HUES6 (cell line): ENCODE data around the gene APOB.

Experiments used
- H3K27ac ChIP-seq: 2 replicates; pipeline ENCODE4 v1.7.0; 2013; ENCODE audit warnings: low read depth, mild to moderate bottlenecking, low read length, inconsistent platforms
- H3K27me3 ChIP-seq: 2 replicates; pipeline ENCODE4 v1.6.1; 2013; ENCODE audit warnings: low read length; ENCODE audit not compliant: control insufficient read depth, insufficient read depth
- H3K36me3 ChIP-seq: 2 replicates; pipeline ENCODE4 v1.6.1; 2013; ENCODE audit warnings: low read length; ENCODE audit not compliant: control insufficient read depth, insufficient read depth
- H3K4me1 ChIP-seq: 2 replicates; pipeline ENCODE4 v1.6.1; 2013; ENCODE audit warnings: low read length; ENCODE audit not compliant: control insufficient read depth, insufficient read depth
- H3K4me3 ChIP-seq: 2 replicates; pipeline ENCODE4 v1.5.1; 2013; ENCODE audit warnings: low read depth, low read length
- H3K9ac ChIP-seq: one replicate; pipeline ENCODE4 v1.6.1; 2013; ENCODE audit warnings: mild to moderate bottlenecking, low read length
- H3K9me3 ChIP-seq: 2 replicates; pipeline ENCODE4 v1.6.1; 2013; ENCODE audit warnings: low read depth, low read length; ENCODE audit not compliant: control insufficient read depth, insufficient read depth

Gene APOB, protein sequence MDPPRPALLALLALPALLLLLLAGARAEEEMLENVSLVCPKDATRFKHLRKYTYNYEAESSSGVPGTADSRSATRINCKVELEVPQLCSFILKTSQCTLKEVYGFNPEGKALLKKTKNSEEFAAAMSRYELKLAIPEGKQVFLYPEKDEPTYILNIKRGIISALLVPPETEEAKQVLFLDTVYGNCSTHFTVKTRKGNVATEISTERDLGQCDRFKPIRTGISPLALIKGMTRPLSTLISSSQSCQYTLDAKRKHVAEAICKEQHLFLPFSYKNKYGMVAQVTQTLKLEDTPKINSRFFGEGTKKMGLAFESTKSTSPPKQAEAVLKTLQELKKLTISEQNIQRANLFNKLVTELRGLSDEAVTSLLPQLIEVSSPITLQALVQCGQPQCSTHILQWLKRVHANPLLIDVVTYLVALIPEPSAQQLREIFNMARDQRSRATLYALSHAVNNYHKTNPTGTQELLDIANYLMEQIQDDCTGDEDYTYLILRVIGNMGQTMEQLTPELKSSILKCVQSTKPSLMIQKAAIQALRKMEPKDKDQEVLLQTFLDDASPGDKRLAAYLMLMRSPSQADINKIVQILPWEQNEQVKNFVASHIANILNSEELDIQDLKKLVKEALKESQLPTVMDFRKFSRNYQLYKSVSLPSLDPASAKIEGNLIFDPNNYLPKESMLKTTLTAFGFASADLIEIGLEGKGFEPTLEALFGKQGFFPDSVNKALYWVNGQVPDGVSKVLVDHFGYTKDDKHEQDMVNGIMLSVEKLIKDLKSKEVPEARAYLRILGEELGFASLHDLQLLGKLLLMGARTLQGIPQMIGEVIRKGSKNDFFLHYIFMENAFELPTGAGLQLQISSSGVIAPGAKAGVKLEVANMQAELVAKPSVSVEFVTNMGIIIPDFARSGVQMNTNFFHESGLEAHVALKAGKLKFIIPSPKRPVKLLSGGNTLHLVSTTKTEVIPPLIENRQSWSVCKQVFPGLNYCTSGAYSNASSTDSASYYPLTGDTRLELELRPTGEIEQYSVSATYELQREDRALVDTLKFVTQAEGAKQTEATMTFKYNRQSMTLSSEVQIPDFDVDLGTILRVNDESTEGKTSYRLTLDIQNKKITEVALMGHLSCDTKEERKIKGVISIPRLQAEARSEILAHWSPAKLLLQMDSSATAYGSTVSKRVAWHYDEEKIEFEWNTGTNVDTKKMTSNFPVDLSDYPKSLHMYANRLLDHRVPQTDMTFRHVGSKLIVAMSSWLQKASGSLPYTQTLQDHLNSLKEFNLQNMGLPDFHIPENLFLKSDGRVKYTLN (N-terminal part only)

DNA sequence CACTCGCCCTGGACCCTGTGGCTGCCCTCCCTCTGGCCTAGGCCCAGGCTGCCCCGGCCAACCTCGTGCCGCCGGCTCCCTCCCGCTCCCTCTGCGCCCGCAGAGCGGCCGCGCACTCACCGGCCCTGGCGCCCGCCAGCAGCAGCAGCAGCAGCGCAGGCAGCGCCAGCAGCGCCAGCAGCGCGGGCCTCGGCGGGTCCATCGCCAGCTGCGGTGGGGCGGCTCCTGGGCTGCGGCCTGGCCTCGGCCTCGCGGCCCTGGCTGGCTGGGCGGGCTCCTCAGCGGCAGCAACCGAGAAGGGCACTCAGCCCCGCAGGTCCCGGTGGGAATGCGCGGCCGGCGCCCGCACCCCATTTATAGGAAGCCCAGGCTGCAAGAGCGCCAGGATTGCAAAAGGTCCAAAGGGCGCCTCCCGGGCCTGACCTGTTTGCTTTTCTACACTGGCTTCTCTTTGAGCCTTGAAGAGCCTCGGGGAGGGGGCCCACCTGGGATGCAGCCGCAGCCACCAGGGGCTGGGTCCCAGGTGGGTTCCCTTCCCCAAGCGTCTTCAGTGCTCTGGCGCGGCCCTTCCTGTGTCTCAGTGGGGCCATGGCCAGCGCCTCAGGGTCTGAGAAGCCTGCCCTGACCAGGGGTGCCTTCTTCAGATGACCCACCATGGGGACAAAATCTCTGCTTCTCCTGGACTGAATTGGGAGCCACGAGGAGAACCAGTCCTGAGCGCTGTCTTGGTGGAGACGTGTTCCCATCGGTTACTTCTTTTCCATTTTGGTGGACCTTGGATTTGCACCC is at the start of gene APOB:
TSS of gene APOB (minus strand) at position 330 of the 789 bp plus-strand sequence. CDS start at position 202, 128 bp downstream.
- Histone ChIP-seq H3K27ac (no peak within 1 kb of the TSS), H3K4me1 (peaks cover 29% of the 10 kb centered on the region), H3K4me3 (peak within 1 kb of the TSS; percentile 68), H3K36me3 (no peaks in the 10 kb centered on the region), H3K9ac (peak within 1 kb of the TSS; percentile 14), H3K27me3 (peaks cover 18% of the 10 kb centered on the region), H3K9me3 (no peaks in the 10 kb centered on the region)

DNA sequence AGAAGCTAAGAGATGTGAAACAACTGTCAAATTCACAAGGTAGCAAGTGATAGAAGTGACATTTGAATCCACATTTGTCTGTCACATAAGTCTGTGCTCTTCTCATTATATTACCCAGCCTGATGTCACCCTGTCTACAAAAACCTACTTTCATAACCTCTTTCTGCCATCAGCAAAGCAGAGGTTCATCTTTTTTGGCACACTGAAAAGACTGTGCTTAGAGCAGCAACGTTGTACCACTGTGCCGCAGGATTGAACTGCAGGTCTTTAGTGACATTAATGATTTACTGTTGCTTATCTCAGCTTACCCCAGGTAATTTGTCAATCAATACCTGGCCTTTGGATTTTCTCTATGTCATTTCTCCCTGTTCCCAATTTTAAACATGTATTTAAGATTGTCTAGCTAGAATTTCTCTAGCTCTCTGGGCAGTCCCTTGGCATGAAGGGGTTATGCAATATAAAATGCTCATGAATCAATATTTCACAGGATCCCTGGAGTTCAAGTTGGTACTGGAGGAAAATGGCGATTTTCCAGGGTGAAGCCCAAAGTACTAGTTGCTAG is 48.5 kb upstream of the APOB start:
- H3K9ac ChIP-seq = no peak overlapping the region
- no peak overlapping the region for H3K4me3 ChIP-seq
- no peak overlapping the region for H3K27ac ChIP-seq
- H3K27me3 ChIP-seq = no peaks in the 10 kb centered on the region
- no peaks in the 10 kb centered on the region for H3K9me3 ChIP-seq
- H3K4me1 ChIP-seq = no peaks in the 10 kb centered on the region
- H3K36me3 ChIP-seq = no peaks in the 10 kb centered on the region

DNA sequence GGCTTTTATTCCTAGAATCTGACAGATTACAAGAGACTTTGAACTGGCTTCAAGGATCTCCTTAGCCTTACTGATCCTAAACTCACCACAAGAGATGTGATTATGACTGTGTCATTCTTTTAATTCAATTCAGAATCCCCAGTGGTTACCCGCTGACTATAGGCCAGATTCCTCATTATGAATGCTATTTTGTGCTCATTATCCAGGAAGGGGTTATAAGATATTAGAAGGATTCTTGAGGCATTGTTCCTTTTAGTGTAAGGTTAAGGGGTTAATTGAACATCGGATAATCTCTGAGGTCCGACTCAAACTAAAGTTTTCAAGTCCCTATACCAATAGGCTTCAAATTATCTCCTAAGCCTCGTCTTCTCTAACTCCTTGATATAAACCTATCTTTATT is 40.5 kb upstream of the APOB start:
- Histone ChIP-seq H3K4me1 (no peaks in the 10 kb centered on the region), H3K36me3 (no peaks in the 10 kb centered on the region), H3K9me3 (no peaks in the 10 kb centered on the region), H3K4me3 (no peak overlapping the region), H3K27me3 (no peaks in the 10 kb centered on the region), H3K27ac (no peak overlapping the region), H3K9ac (no peak overlapping the region)

DNA sequence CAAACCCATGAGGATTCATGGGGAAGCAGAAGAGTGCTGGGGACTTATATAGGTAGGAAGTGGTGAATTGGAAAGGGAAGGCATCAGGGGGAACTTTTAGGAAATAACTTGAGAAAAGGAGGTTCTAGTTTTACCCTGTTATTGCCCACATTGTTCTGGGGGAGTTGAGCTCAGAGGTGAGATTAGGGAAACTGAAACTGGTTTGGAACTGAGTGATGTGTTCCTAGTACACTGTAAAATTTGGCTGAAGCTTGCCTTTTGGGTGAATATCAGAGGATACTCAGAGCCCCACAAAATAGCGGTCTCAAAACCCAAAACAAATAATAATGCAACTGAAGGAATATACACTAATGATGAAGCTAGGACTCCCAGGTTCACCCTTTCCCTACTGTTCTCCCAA is 39.6 kb upstream of the APOB start:
- H3K9me3 ChIP-seq = no peaks in the 10 kb centered on the region
- H3K4me3 ChIP-seq = no peak overlapping the region
- no peaks in the 10 kb centered on the region for H3K36me3 ChIP-seq
- no peak overlapping the region for H3K27ac ChIP-seq
- H3K9ac ChIP-seq = no peak overlapping the region
- no peaks in the 10 kb centered on the region for H3K4me1 ChIP-seq
- H3K27me3 ChIP-seq = no peaks in the 10 kb centered on the region

DNA sequence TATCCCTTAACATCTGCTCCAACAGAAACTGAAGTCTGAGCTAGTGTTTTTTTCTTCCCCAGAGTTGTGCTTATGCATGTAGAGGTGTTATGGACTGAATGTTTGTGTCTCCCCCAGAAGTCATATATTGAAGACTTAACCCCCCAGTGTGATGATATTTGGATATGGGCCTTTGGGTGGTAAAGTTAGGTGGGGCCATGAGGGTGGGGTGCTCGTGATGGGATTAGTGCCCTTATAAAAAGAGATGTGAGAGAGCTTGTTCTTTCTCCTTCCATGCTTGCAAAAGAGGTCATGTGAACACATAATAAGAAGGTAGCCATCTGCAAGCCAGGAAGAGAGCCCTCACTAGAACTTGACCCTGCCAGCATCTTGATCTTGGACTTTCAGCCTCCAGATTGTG is 34.4 kb upstream of the APOB start:
- no peak overlapping the region for H3K4me3 ChIP-seq
- H3K27ac ChIP-seq = no peak overlapping the region
- no peaks in the 10 kb centered on the region for H3K36me3 ChIP-seq
- H3K9me3 ChIP-seq = no peaks in the 10 kb centered on the region
- H3K9ac ChIP-seq = no peak overlapping the region
- no peaks in the 10 kb centered on the region for H3K27me3 ChIP-seq
- no peaks in the 10 kb centered on the region for H3K4me1 ChIP-seq

DNA sequence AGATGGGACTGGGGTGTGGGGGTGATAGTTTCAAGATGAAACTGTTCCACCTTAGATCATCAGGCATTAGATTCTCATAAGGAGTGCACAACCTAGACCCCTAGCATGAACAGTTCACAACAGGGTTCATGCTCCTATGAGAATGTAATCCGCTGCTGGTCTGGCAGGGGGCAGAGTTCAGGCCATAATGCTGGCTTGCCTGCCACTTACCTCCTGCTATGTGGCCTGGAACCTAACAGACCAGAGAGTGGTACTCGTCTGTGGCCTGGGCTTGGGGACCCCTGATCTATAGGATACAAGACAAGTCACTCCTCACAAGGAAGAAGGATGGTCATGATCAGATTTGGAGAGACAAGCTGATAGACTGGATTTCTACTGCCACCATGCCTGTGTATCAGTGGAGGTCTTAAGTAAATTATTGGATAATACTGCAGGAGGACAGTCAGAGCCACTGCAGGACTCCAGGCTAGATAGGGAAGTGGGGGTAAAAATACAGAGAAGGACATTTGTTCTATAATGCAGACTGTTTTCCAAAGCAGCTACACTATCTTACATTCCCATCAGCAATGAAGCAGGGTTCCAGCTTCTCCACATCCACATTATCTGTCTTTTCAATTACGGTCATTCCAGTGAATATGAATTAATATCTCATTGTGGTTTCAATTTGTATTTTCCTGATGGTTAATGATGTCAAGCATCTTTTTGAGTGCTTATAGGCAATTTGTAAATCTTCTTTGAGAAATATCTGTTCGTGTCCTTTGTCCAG is 28.8 kb upstream of the APOB start:
- H3K9me3 ChIP-seq = no peaks in the 10 kb centered on the region
- H3K9ac ChIP-seq = no peak overlapping the region
- H3K4me1 ChIP-seq = peaks cover 4% of the 10 kb centered on the region

DNA sequence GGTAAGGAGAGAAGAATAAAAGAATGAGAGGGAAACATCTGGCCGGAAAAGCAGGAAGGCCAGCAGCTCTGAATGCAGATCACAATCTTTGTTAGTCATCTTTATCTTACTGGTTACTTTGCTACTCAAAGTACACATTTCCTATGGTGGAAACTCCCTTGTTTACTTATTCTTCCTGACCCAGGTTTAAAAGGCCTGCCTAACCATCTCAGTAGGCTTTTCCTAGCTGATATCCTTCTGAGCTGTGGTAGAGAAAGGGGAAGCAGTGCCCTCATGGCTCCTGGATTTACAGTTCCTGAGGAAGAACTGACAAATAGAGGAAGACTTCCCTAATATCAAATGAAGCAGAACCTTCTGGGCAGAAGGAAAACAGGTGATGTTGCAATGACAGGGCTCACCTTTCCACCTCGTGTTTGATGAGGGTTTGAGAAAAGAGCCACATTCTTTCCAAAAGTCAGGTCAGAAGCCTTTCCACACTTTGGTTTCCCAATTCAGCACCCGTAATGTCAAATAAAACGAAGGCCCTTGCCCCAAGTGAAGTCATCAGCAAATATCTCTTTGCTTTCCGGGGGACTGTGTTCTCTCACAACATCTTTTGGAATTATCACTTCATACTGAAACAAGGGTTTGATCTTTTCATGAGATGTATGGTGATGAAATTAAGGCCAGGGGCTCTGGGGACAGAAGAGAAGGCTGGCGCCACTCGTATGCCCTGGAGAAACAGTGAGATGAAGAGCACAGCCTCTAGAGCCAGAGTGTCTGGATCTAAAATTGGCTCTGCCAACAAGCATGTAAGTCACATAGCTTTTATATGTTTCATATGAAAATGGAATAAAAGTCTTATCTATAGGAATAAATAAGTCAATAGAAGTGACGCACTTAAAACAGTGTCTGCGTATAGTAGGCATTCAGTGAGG is 26.7 kb upstream of the APOB start:
- H3K4me3 ChIP-seq = no peak overlapping the region
- no peaks in the 10 kb centered on the region for H3K36me3 ChIP-seq
- no peak overlapping the region for H3K9ac ChIP-seq
- no peaks in the 10 kb centered on the region for H3K27me3 ChIP-seq
- H3K9me3 ChIP-seq = no peaks in the 10 kb centered on the region
- peaks cover 8% of the 10 kb centered on the region for H3K4me1 ChIP-seq
- no peak overlapping the region for H3K27ac ChIP-seq

More for the DNA sequence above, 28.8 kb upstream of the APOB start:
- Histone ChIP-seq H3K27me3 (no peaks in the 10 kb centered on the region), H3K36me3 (no peaks in the 10 kb centered on the region), H3K27ac (no peak overlapping the region), H3K4me3 (no peak overlapping the region)

DNA sequence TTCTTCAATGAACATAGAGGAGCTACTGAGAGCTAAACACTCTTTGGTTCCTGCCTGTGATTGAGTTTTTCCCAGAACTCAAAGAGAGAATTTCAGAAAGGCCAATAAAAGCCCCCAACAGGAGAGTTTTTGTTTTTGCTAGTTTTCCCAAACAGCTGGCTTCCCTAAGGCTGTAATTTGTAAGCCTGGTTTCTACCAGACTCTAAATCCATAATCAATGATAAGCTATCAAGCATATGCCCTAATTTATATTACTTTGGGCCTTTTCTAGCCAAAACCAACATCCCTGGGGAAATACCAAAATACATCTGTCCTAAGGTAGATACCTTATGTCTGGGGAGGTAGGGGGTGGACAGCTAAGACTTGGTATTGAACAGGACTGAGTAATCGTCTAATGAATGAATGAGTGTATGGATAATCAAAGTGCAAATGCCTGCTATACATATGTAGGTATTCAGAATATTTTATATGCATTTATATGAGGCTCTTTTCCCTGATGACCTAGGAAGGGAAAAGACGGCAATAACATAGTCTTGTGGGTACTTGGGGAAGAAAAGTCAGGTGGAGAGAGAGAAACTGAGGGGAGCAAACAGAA is 26.0 kb upstream of the APOB start:
- Histone ChIP-seq H3K27me3 (no peaks in the 10 kb centered on the region), H3K4me1 (peaks cover 8% of the 10 kb centered on the region), H3K4me3 (no peak overlapping the region)

More for the DNA sequence above, 26.0 kb upstream of the APOB start:
- Histone ChIP-seq H3K27ac (no peak overlapping the region), H3K36me3 (no peaks in the 10 kb centered on the region), H3K9ac (no peak overlapping the region), H3K9me3 (no peaks in the 10 kb centered on the region)
